ENCODE data around the gene ZNF503.
A peak's percentile ranks its signal among the peaks of the same experiment; 100 is the strongest.

Gene ZNF503

GRCh38 chr10:75401569-75402485 is at the start of gene ZNF503:
ZNF503 (minus strand) TSS chr10:75401764; CDS start chr10:75401419, 345 bp downstream.
- peak; percentile 98 for DNase-seq (ENCODE audit: low spot score)

- DNase-seq (ENCODE audit: low spot score) = no peak
Measured at GRCh38 chr10:75450644-75451640, 49.4 kb upstream of the ZNF503 start.

- DNase-seq (ENCODE audit: low spot score) = no peak
Measured at GRCh38 chr10:75450075-75450445, 48.5 kb upstream of the ZNF503 start.

- no peak for DNase-seq (ENCODE audit: low spot score)
Measured at GRCh38 chr10:75449382-75450074, 48.0 kb upstream of the ZNF503 start.

- DNase-seq (ENCODE audit: low spot score) = no peak
Measured at GRCh38 chr10:75448166-75448565, 46.6 kb upstream of the ZNF503 start.

- DNase-seq (ENCODE audit: low spot score) = no peak
Measured at GRCh38 chr10:75446508-75446907, 44.9 kb upstream of the ZNF503 start.

- no peak for DNase-seq (ENCODE audit: low spot score)
Measured at GRCh38 chr10:75444781-75445386, 43.3 kb upstream of the ZNF503 start.

- no peak for DNase-seq (ENCODE audit: low spot score)
Measured at GRCh38 chr10:75443362-75443761, 41.8 kb upstream of the ZNF503 start.

- no peak for DNase-seq (ENCODE audit: low spot score)
Measured at GRCh38 chr10:75441682-75442081, 40.1 kb upstream of the ZNF503 start.

- no peak for DNase-seq (ENCODE audit: low spot score)
Measured at GRCh38 chr10:75441196-75441595, 39.6 kb upstream of the ZNF503 start.

- DNase-seq (ENCODE audit: low spot score) = no peak
Measured at GRCh38 chr10:75440271-75440793, 38.8 kb upstream of the ZNF503 start.

GRCh38 chr10:75439811-75440210 is 38.2 kb upstream of the ZNF503 start:
- DNase-seq (ENCODE audit: low spot score) = no peak

- no peak for DNase-seq (ENCODE audit: low spot score)
Measured at GRCh38 chr10:75438275-75438674, 36.7 kb upstream of the ZNF503 start.

- DNase-seq (ENCODE audit: low spot score) = no peak
Measured at GRCh38 chr10:75437693-75438092, 36.1 kb upstream of the ZNF503 start.

GRCh38 chr10:75436896-75437295 is 35.3 kb upstream of the ZNF503 start:
- DNase-seq (ENCODE audit: low spot score) = no peak

- DNase-seq (ENCODE audit: low spot score) = no peak
Measured at GRCh38 chr10:75435291-75435690, 33.7 kb upstream of the ZNF503 start.

GRCh38 chr10:75434291-75434690 is 32.7 kb upstream of the ZNF503 start:
- DNase-seq (ENCODE audit: low spot score) = no peak

GRCh38 chr10:75433216-75433615 is 31.7 kb upstream of the ZNF503 start:
- DNase-seq (ENCODE audit: low spot score) = no peak

GRCh38 chr10:75432763-75433162 is 31.2 kb upstream of the ZNF503 start:
- DNase-seq (ENCODE audit: low spot score) = no peak

GRCh38 chr10:75432176-75432575 is 30.6 kb upstream of the ZNF503 start:
- no peak for DNase-seq (ENCODE audit: low spot score)

Measured in RKO (cell line).